Gastrocnemius medialis (tissue), 4 donors: ENCODE measurements around the gene CRISPLD2.

ENCODE experiments used
- POLR2A ChIP-seq, 2 donors: fragments of 450-650 bp; IDR thresholded peaks; one replicate each; pipeline ENCODE4 v1.6.1; 2017; ENCODE audit warnings: antibody characterized with exemption in 2 of 2, mild to moderate bottlenecking in 2 of 2, moderate library complexity in 2 of 2
- TF ChIP-seq, protein P1 (sequence below), 5 experiments: fragments of 450-650 bp in 3 of 5; fragments of 200-600 bp in 2 of 5; sonication (generic) in 2 of 5; IDR thresholded peaks in 4 of 5; conservative IDR thresholded peaks in 1 of 5; 1 replicate in 4 of 5; 2 replicates in 1 of 5; pipeline ENCODE4 v1.5.1; 2016 to 2019; ENCODE audit warnings: antibody characterized with exemption in 5 of 5, mild to moderate bottlenecking in 3 of 5, moderate library complexity in 3 of 5

DNA sequence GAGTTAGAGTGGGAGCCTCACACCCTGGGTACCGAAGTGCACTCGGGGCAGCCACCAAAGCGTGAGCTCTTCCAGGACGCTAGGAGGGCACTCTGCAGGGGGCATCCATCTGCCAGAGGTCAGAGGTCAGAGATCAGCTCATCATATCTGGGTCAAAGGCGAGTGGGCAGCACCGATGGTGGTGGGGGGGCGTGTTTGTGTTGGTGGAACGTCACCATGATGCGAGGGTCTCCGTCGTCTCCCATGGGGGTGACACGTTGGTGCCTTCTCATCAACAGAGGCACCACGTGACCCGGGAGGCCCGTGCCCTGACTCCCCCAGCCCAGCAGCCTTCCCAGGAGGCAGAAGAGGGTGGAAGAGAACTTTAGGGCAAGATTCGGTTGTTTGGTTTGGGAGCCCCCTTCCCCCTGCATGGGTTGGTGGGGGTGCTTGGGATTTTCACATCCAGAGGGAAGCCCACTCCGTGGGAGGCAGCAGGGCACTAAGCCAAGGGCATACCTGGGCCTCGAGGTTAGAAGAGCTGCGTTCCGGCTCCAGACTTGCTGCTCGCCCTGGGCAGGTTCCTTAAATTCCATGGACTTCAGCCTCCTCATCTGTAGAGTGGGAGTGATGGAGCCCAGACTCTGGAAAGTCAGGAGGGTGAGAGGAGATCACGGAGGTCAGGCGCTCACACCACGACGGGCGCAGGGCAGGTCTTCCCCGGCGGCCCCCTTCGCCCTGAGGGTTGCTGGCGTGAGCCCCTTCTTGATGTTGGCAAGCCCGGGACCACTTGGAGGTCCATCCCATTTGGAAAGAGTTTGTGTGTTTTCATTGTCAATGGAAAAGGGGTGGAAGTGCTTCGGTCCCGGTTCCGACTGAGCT is 14.0 kb downstream of the CRISPLD2 start:
- TF ChIP-seq, protein P1, sequence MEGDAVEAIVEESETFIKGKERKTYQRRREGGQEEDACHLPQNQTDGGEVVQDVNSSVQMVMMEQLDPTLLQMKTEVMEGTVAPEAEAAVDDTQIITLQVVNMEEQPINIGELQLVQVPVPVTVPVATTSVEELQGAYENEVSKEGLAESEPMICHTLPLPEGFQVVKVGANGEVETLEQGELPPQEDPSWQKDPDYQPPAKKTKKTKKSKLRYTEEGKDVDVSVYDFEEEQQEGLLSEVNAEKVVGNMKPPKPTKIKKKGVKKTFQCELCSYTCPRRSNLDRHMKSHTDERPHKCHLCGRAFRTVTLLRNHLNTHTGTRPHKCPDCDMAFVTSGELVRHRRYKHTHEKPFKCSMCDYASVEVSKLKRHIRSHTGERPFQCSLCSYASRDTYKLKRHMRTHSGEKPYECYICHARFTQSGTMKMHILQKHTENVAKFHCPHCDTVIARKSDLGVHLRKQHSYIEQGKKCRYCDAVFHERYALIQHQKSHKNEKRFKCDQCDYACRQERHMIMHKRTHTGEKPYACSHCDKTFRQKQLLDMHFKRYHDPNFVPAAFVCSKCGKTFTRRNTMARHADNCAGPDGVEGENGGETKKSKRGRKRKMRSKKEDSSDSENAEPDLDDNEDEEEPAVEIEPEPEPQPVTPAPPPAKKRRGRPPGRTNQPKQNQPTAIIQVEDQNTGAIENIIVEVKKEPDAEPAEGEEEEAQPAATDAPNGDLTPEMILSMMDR (IDR thresholded peaks at IDR 0.05 in 4 of 5, conservative IDR thresholded peaks at IDR 0.05 in 1 of 5) = no peak
- no peak for TF ChIP-seq POLR2A (IDR thresholded peaks at IDR 0.05)
